H9 (cell line): ENCODE measurements around the gene EGLN3. TPM values are rescaled to one million over a fixed set of nuclear protein-coding genes. Genes with fewer than 3 reads are reported as not detected.

Experiments
- DNase-seq: peaks from one replicate; pipeline ENCODE4 v3.0.0-alpha.2; 2017
- H2AFZ ChIP-seq: one replicate; pipeline ENCODE4 v1.6.1; 2013; ENCODE audit warnings: mild to moderate bottlenecking, low read length, control low read depth, moderate library complexity
- H2AK5ac ChIP-seq: 2 replicates; pipeline ENCODE4 v1.6.1; 2013; ENCODE audit warnings: low read length, control low read depth, mixed read lengths; ENCODE audit not compliant: insufficient read length
- H2BK120ac ChIP-seq: one replicate; pipeline ENCODE4 v1.6.1; 2013; ENCODE audit warnings: low read depth, mild to moderate bottlenecking, low read length, control low read depth, inconsistent platforms; ENCODE audit not compliant: poor library complexity, severe bottlenecking
- H2BK12ac ChIP-seq: 2 replicates; pipeline ENCODE4 v1.6.1; 2013; ENCODE audit warnings: low read length, control low read depth, mixed read lengths, low read depth; ENCODE audit not compliant: insufficient read length
- H2BK15ac ChIP-seq: 2 replicates; pipeline ENCODE4 v1.6.1; 2013; ENCODE audit warnings: low read depth, low read length, control low read depth
- H2BK20ac ChIP-seq: one replicate; pipeline ENCODE4 v1.6.1; 2013; ENCODE audit warnings: low read depth, mild to moderate bottlenecking, low read length, control low read depth, inconsistent platforms; ENCODE audit not compliant: poor library complexity, severe bottlenecking
- H2BK5ac ChIP-seq: 2 replicates; pipeline ENCODE4 v1.6.1; 2013; ENCODE audit warnings: low read length, control low read depth, mixed read lengths; ENCODE audit not compliant: insufficient read length
- H3K14ac ChIP-seq: 2 replicates; pipeline ENCODE4 v1.6.1; 2013; ENCODE audit warnings: low read length, control low read depth; ENCODE audit not compliant: insufficient read depth
- H3K18ac ChIP-seq: 2 replicates; pipeline ENCODE4 v1.6.1; 2013; ENCODE audit warnings: low read depth, mild to moderate bottlenecking, mixed read lengths, low read length, control low read depth; ENCODE audit not compliant: insufficient read length
- H3K23ac ChIP-seq: 2 replicates; pipeline ENCODE4 v1.6.1; 2013; ENCODE audit warnings: low read length, control low read depth, mixed read lengths, low read depth; ENCODE audit not compliant: insufficient read length
- H3K23me2 ChIP-seq: 2 replicates; pipeline ENCODE4 v1.6.1; 2013; ENCODE audit warnings: low read depth, mild to moderate bottlenecking, mixed read lengths, low read length, control low read depth; ENCODE audit not compliant: insufficient read length, poor library complexity, severe bottlenecking
- H3K27ac ChIP-seq: 2 replicates; pipeline ENCODE4 v1.5.1; 2013; ENCODE audit warnings: low read length, control low read depth, mixed read lengths, low read depth; ENCODE audit not compliant: insufficient read length
- H3K27me3 ChIP-seq: 2 replicates; pipeline ENCODE4 v1.6.1; 2013; ENCODE audit warnings: low read length, control low read depth, inconsistent platforms; ENCODE audit not compliant: insufficient read depth
- H3K4ac ChIP-seq: 2 replicates; pipeline ENCODE4 v1.6.1; 2013; ENCODE audit warnings: low read depth, mild to moderate bottlenecking, control low read depth, inconsistent platforms, low read length, moderate library complexity
- H3K4me1 ChIP-seq: 2 replicates; pipeline ENCODE4 v1.6.1; 2013; ENCODE audit warnings: low read length, control low read depth, inconsistent platforms; ENCODE audit not compliant: insufficient read depth
- H3K4me2 ChIP-seq: 2 replicates; pipeline ENCODE4 v1.6.1; 2013; ENCODE audit warnings: low read length, control low read depth, mixed read lengths; ENCODE audit not compliant: insufficient read length, insufficient read depth
- H3K56ac ChIP-seq: 2 replicates; pipeline ENCODE4 v1.6.1; 2013; ENCODE audit warnings: low read depth, mild to moderate bottlenecking, mixed read lengths, low read length, control low read depth; ENCODE audit not compliant: insufficient read length
- H3K79me1 ChIP-seq: 2 replicates; pipeline ENCODE4 v1.6.1; 2013; ENCODE audit warnings: low read depth, mild to moderate bottlenecking, moderate library complexity, low read length, control low read depth, inconsistent platforms; ENCODE audit not compliant: insufficient read depth, poor library complexity, severe bottlenecking
- H3K79me2 ChIP-seq: 2 replicates; pipeline ENCODE4 v1.6.1; 2013; ENCODE audit warnings: low read length, control low read depth, inconsistent platforms; ENCODE audit not compliant: insufficient read depth
- H3K9ac ChIP-seq: 2 replicates; pipeline ENCODE4 v1.6.1; 2013; ENCODE audit warnings: low read length, control low read depth, mixed read lengths; ENCODE audit not compliant: insufficient read length; ENCODE audit errors: extremely low read depth
- H3K9me3 ChIP-seq: one replicate; pipeline ENCODE4 v1.6.1; 2013; ENCODE audit warnings: low read depth, low read length, inconsistent platforms; ENCODE audit not compliant: control insufficient read depth
- H3T11ph ChIP-seq: one replicate; pipeline ENCODE4 v1.6.1; 2013; ENCODE audit warnings: mild to moderate bottlenecking, low read length, control low read depth, inconsistent platforms
- H4K20me1 ChIP-seq: one replicate; pipeline ENCODE4 v1.6.1; 2013; ENCODE audit not compliant: control insufficient read depth, insufficient read length, insufficient read depth
- H4K5ac ChIP-seq: 2 replicates; pipeline ENCODE4 v1.6.1; 2013; ENCODE audit warnings: low read depth, mild to moderate bottlenecking, mixed read lengths, low read length, control low read depth; ENCODE audit not compliant: insufficient read length
- H4K8ac ChIP-seq: replicated peaks from 2 replicates; pipeline ENCODE4 v1.6.1; 2013; ENCODE audit warnings: low read length, control low read depth, mixed read lengths, low read depth; ENCODE audit not compliant: insufficient read length
- H4K91ac ChIP-seq: 2 replicates; pipeline ENCODE4 v1.6.1; 2013; ENCODE audit warnings: low read depth, mild to moderate bottlenecking, moderate library complexity, mixed read lengths, low read length, control low read depth; ENCODE audit not compliant: insufficient read length
- H3K27ac Mint-ChIP-seq, 3 experiments: 2 replicates in 2 of 3; 3 replicates in 1 of 3; pipeline ENCODE4 v1.8.0; 2020 to 2021; ENCODE audit warnings: mixed read lengths in 3 of 3, mild to moderate bottlenecking in 1 of 3, moderate library complexity in 1 of 3
- H3K27me3 Mint-ChIP-seq: 2 replicates; pipeline ENCODE4 v1.8.0; 2021; ENCODE audit warnings: low read depth, mild to moderate bottlenecking, moderate library complexity, mixed read lengths
- H3K36me3 Mint-ChIP-seq, 3 experiments: 2 replicates in 2 of 3; 3 replicates in 1 of 3; pipeline ENCODE4 v1.8.0; 2020 to 2021; ENCODE audit warnings: low read depth in 3 of 3, mixed read lengths in 3 of 3; ENCODE audit not compliant: insufficient read depth in 1 of 3
- H3K4me1 Mint-ChIP-seq, 2 experiments: 2 replicates each; pipeline ENCODE4 v1.8.0; 2020; ENCODE audit warnings: mixed read lengths in 2 of 2
- H3K4me3 Mint-ChIP-seq, 2 experiments: 2 replicates in 1 of 2; 3 replicates in 1 of 2; pipeline ENCODE4 v1.8.0; 2020 to 2021; ENCODE audit warnings: mild to moderate bottlenecking in 2 of 2, mixed read lengths in 2 of 2, moderate library complexity in 1 of 2
- H3K9me3 Mint-ChIP-seq, 2 experiments: 2 replicates in 1 of 2; 3 replicates in 1 of 2; pipeline ENCODE4 v1.8.0; 2020; ENCODE audit warnings: mild to moderate bottlenecking in 2 of 2, mixed read lengths in 2 of 2, moderate library complexity in 1 of 2
- WGBS: extraction: QIAGEN DNeasy Blood & Tissue Kit; methylation state at CpG from one replicate; pipeline ENCODE4 v1.1.7; 2013; ENCODE audit warnings: missing lambda C conversion rate, low lambda C conversion rate, mixed read lengths; ENCODE audit not compliant: insufficient read length; ENCODE audit errors: extremely low coverage; 5-methylcytosine and 5-hydroxymethylcytosine counted together
- total RNA-seq: library from RNA; stranded (reverse); gene quantifications from 2 replicates; pipeline ENCODE4 v1.2.1, GENCODE V29; 2021
- TF ChIP-seq, protein P1 (sequence below): fragments of 200-600 bp; sonication (generic); conservative IDR thresholded peaks from 3 replicates; pipeline ENCODE4 v1.8.0; 2021; ENCODE audit warnings: antibody characterized with exemption, mild to moderate bottlenecking

The EGLN3 gene
- total RNA-seq, 1 experiment from 2014 or later, result 19.8 TPM

DNA sequence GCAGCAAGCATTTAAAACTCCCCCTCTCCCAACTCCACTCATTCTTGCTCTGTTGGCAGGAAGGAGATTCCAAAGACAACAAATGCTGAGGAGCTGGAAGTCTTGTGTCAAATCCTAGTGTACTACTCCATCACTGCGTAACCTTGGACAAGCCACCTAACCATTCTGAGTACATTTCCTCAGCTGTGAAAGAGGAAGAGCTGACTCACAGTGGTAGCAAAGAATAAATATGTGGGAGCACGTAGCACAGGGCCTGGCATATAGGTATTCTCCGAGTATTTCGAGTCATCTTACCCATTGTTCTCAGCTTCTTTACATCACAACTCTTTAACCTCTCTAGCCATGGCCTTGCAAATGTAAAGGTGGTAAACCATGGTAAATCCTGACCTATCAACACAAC lies 28.7 kb downstream of the EGLN3 start:
- no peak overlapping the region for H3K23ac ChIP-seq
- Mint-ChIP-seq H3K27ac (peak overlapping the region in 2 of 3 experiments; percentile 27 to 52; a peak in 4 of 7 replicates), H3K4me3 (no peak overlapping the region; a peak in 1 of 5 replicates), H3K27me3 (no peaks in the 10 kb centered on the region), H3K9me3 (no peaks in the 10 kb centered on the region), H3K36me3 (peaks cover 10 to 34% (median 26%) of the 10 kb centered on the region in 3 experiments), H3K4me1 (peaks cover 32% of the 10 kb centered on the region in 2 experiments)
- DNase-seq, result no peak
- H2AK5ac ChIP-seq, result no peak overlapping the region
- no peaks in the 10 kb centered on the region for H3K23me2 ChIP-seq
- WGBS, result no CpG with 5 or more reads among the region's 4 CpGs
- no peak overlapping the region for H3K9ac ChIP-seq
- no peaks in the 10 kb centered on the region for H4K20me1 ChIP-seq
- H2AFZ ChIP-seq, result no peak overlapping the region
- H2BK5ac ChIP-seq, result no peak overlapping the region
- H2BK20ac ChIP-seq, result no peak overlapping the region
- no peaks in the 10 kb centered on the region for H3K79me2 ChIP-seq
- H3K27me3 ChIP-seq, result no peaks in the 10 kb centered on the region
- no peak overlapping the region for H3T11ph ChIP-seq
- no peaks in the 10 kb centered on the region for H3K79me1 ChIP-seq
- no peak overlapping the region for H3K4ac ChIP-seq
- H3K14ac ChIP-seq, result no peak overlapping the region
- no peak overlapping the region for H4K5ac ChIP-seq
- H3K56ac ChIP-seq, result no peak overlapping the region
- no peak overlapping the region for H2BK15ac ChIP-seq
- H3K9me3 ChIP-seq, result no peaks in the 10 kb centered on the region
- H3K18ac ChIP-seq, result no peak overlapping the region
- H4K91ac ChIP-seq, result no peak overlapping the region
- no peak overlapping the region for H2BK120ac ChIP-seq
- H3K27ac ChIP-seq, result no peak overlapping the region
- no peak overlapping the region for H2BK12ac ChIP-seq
- H3K4me1 ChIP-seq, result peaks cover 9% of the 10 kb centered on the region
- no peak overlapping the region for H4K8ac ChIP-seq
- TF ChIP-seq, protein P1, sequence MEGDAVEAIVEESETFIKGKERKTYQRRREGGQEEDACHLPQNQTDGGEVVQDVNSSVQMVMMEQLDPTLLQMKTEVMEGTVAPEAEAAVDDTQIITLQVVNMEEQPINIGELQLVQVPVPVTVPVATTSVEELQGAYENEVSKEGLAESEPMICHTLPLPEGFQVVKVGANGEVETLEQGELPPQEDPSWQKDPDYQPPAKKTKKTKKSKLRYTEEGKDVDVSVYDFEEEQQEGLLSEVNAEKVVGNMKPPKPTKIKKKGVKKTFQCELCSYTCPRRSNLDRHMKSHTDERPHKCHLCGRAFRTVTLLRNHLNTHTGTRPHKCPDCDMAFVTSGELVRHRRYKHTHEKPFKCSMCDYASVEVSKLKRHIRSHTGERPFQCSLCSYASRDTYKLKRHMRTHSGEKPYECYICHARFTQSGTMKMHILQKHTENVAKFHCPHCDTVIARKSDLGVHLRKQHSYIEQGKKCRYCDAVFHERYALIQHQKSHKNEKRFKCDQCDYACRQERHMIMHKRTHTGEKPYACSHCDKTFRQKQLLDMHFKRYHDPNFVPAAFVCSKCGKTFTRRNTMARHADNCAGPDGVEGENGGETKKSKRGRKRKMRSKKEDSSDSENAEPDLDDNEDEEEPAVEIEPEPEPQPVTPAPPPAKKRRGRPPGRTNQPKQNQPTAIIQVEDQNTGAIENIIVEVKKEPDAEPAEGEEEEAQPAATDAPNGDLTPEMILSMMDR, result no peak
- H3K4me2 ChIP-seq, result no peak overlapping the region
